Measurements from ENCODE around the gene MISP3.

MISP3 gene

GRCh38 chr19:14102102-14102696, 29.6 kb downstream of the MISP3 start:
- no peak for DNase-seq (ENCODE audit: low read depth, low spot score)

- no peak for DNase-seq (ENCODE audit: low read depth, low spot score)
Measured at GRCh38 chr19:14102756-14103155, 30.2 kb downstream of the MISP3 start.

DNA sequence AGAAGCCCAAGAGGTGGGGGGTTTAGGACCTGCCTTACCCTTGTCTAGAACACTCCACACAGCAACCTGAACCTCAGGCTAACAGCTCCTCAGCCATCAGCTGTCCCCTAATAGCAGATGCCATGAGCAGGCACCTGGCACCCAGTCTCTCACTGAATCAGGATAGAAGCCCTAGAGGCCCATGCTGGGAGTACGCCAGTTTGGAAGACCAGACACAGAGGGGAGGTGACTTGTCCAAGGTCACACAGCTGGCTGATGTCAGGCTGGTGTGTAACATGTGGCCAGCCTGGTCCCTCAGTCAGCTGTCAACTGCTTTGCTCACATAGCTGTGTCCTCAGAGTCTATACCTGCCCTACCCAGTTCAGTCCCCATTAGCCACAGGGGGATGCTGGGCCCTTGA, 30.7 kb downstream of the MISP3 start:
- no peak for DNase-seq (ENCODE audit: low read depth, low spot score)

DNA sequence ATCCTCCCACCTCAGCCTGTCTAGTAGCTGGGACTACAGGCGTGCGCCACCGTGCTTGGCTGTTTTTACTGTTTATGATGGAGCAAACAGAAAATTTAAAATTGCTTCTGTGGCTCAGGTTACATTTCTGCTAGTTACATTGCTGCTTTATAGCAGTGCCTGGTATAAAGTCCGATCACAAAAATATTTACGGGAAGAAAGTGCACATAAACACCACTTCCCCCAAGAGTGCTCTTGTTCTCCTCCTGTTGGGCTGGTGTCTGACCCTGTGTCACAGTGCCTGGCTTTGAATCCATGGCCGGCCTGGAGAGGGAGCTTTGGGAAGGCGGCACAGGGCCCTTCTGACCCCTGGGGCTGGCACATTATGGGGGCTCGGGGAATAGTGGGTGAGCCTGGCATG, 33.1 kb downstream of the MISP3 start:
- DNase-seq (ENCODE audit: low read depth, low spot score) = no peak

- no peak for DNase-seq (ENCODE audit: low read depth, low spot score)
Measured at GRCh38 chr19:14106840-14107239, 34.3 kb downstream of the MISP3 start.

DNA sequence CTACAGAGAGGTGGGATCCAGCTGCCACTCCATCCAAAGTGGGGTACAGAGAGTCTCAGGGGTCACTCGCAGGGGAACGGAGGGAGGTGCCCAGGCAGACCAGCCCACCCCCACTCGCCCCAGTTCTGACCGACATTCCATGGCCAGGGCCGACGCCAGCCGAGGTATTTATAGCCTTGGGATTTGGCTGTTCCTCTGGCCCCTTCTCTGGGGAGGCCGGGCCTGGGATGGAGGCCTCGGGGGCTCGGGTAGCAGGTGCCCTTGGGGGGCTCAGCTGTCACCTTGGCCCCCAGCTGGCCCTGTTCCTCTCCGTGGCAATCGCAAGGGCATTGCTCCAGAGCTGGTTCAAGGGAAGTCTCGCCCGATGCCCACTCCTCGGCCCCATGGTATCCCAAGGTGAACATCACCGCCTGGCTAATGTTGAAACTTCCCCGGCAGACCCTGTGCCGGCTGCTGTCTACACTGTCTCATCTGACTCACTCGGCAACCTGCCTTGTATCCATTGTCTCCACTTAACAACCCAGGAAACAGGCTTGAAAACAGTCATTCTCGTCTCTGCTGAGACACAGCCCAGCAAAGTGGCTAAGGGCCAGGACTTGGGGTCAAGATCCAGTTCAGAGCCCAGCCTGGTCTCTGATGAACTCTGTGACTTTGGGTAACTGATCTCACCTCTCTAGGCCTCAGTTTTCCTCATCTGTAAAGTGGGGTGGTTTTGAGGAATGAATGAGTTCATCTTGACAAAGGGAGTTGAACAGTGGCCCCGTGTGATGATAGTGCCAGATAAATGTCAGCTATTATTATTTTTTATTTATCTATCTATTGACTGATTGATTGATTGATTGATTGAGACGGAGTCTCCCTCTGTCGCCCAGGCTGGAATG, 35.2 kb downstream of the MISP3 start:
- no peak for DNase-seq (ENCODE audit: low read depth, low spot score)

- no peak for DNase-seq (ENCODE audit: low read depth, low spot score)
Measured at GRCh38 chr19:14110650-14111049, 38.1 kb downstream of the MISP3 start.

GRCh38 chr19:14111486-14111885, 38.9 kb downstream of the MISP3 start:
- no peak for DNase-seq (ENCODE audit: low read depth, low spot score)

- DNase-seq (ENCODE audit: low read depth, low spot score) = no peak
Measured at GRCh38 chr19:14112051-14112808, 39.6 kb downstream of the MISP3 start.

GRCh38 chr19:14112809-14113385, 40.3 kb downstream of the MISP3 start:
- no peak for DNase-seq (ENCODE audit: low read depth, low spot score)

DNA sequence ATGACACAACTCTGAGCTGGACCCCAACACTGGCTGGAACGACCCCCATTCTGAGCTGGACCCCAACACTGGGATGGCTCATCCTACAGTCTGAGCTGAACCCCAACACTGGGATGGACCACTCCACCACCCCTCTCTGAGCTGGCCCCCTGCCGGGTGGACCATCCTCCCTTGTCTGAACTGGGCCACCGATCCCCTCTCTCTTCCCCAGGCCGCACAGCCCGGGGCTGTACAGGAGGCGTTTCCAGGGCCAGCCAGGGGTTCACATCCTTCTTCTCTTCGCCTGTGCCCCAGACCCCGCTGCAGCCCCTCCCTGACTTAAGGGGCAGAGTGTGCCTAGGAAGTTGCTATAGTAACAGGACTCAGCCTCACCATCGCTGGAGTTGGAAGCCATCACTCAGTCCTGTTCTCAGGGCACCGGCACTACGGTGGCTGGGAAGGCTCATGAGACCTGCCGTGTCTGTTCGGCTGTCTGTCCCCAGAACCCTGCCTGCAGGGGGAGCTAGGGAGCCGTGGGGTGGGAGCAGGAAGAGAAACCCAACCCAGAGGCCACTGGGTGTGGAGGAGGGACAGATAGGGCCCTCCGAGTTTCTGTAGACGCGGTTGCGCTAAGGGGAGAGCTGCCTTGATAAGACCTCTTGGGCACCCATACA, 41.3 kb downstream of the MISP3 start:
- DNase-seq (ENCODE audit: low read depth, low spot score) = peak; percentile 43

- no peak for DNase-seq (ENCODE audit: low read depth, low spot score)
Measured at GRCh38 chr19:14114439-14114838, 41.9 kb downstream of the MISP3 start.

GRCh38 chr19:14114854-14115253, 42.3 kb downstream of the MISP3 start:
- DNase-seq (ENCODE audit: low read depth, low spot score) = peak; percentile 53

GRCh38 chr19:14115756-14116155, 43.2 kb downstream of the MISP3 start:
- DNase-seq (ENCODE audit: low read depth, low spot score) = no peak

DNA sequence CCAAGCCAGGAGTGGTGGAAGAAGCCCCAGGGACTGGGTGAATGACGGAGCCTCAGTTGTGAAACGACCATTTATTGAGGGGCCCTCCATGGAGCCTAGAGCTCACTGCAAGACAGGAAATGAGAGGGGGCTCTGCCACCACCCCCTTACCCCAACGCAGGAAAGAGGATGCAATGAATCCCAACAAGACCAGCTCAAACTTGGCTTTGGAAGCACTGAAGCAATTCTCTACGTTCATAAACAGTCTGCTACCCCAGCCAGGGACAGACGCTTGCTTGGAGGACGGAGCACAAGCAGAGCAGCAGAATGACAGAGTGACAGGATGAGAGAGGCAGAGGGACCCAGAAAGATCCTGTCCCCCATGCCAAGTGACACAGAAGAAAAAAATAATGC, 43.9 kb downstream of the MISP3 start:
- DNase-seq (ENCODE audit: low read depth, low spot score) = no peak

GRCh38 chr19:14116918-14117578, 44.5 kb downstream of the MISP3 start:
- no peak for DNase-seq (ENCODE audit: low read depth, low spot score)

GRCh38 chr19:14117668-14118164, 45.1 kb downstream of the MISP3 start, which contains the start of gene PRKACA:
Gene PRKACA (minus strand): TSS chr19:14117762. CDS start chr19:14117547, 215 bp downstream.
- peak; percentile 99 for DNase-seq (ENCODE audit: low read depth, low spot score)

DNA sequence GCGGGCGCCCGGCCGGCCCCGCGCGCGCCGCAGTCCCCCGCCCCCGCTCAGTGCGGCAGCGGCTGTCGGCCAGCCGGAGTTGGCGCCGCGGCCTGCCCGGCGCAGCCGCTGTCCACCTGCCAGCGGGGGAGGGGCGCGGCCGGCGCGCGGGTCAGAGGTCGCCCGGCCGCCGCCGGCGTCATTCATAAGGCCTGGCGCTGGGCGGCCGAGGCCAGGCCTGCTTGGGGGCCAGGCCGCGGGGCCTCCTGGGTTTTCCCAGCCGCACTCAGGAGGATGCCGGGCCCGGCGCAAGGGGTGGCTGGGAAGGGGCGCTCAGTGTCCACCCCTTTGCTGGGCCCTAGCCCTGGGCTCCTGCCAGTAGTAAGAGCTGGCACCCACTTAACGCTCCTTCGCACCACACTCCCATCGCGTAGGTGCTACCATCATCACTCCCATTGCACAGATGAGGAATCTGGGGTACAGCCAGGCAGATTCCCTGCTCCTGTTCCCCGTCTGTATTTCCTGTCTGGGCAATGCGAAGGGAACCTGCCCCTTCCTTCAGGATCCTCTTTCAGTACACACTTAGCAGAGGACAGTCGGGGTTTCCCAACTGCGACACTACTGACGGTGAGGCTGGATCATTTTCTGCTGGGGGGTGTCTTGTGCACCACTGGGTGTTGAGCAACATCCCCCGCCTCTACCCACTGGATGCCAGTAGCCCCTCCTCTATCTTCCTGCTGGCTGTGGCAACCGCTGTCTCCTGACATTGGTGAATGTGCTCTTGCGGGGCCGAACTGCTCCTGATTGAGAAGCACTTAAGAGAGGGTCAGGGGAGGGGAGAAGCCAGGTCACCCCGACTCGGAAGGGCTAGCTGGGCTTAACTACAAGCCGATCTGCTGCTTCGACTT, 45.8 kb downstream of the MISP3 start:
- DNase-seq (ENCODE audit: low read depth, low spot score) = peak; percentile 73

DNA sequence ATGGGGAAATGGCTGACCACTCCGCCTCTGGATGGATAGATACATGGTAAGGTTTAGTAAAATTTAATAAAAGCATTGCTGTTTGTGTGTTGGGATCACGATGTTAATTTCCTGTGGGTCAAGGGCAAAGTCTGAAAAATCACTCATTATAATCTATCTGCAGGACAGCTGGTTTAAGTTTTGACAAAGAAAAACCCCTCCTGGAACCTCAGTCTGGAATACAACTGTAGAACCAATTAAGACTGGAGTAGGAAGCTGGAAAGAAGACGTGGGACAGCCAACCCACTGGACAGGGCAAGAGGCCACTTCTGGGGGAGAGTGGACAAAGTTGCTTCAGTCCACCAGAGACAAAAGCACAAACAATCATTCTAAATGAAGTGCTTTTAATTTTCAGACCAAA, 46.6 kb downstream of the MISP3 start:
- DNase-seq (ENCODE audit: low read depth, low spot score) = no peak

Measured in ELF-1 (cell line).